ENCODE measurements around the gene USP8. TPM values are rescaled to one million over a fixed set of nuclear protein-coding genes. Genes with fewer than 3 reads are reported as not detected.
"Not testable (repeated sequence)": the region's sequence is repeated elsewhere in the genome, so short reads cannot be mapped to it uniquely, and the experiment has no call there.

The USP8 gene
- total RNA-seq: 27.4 TPM

DNA sequence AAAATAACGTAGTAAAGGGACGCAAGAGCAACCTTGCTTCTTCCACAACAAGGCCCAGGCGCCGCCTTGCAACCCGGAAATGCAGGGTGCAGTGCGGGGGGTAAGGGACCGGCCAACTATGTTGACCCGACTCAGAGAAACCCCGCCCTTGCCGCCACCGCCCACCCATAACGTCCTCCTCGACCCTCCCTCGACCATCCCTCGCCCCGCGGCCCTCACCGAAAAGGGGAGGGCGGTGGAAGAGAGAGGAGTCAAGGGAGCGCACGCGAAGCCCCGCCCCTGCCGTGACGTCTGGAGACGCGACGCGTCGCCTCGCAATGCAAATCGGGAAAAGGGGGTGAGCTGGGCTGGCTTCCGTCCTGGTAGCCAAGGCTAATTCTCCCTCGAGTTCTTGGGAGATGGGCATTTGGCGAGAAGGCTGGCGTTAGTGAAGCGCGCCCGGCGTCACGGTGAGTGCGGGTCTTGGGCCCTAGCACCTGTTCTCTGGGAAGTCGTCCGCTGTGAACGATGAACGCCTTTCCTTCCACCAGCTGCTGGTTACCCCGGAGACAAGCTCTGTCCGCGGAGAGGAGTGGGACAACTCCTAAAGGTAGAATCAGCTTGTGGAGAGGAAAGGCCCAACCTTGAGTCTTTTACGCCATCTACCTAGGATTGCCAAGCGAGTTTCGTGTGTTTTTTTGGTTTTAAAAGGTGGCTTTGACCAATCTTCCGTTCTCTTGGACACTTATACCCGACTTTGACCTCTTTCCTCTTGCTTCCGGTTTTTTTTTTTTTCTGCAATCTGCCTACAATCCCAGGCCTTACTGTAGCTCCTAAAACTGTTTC is at the start of gene USP8:
USP8 (plus strand) TSS at position 340 of the 825 bp plus-strand sequence. CDS start 14,669 bp downstream, outside the sequence.
- DNase-seq (ENCODE audit: low spot score) (peak; percentile 96), ATAC-seq (peak; percentile 96)

DNA sequence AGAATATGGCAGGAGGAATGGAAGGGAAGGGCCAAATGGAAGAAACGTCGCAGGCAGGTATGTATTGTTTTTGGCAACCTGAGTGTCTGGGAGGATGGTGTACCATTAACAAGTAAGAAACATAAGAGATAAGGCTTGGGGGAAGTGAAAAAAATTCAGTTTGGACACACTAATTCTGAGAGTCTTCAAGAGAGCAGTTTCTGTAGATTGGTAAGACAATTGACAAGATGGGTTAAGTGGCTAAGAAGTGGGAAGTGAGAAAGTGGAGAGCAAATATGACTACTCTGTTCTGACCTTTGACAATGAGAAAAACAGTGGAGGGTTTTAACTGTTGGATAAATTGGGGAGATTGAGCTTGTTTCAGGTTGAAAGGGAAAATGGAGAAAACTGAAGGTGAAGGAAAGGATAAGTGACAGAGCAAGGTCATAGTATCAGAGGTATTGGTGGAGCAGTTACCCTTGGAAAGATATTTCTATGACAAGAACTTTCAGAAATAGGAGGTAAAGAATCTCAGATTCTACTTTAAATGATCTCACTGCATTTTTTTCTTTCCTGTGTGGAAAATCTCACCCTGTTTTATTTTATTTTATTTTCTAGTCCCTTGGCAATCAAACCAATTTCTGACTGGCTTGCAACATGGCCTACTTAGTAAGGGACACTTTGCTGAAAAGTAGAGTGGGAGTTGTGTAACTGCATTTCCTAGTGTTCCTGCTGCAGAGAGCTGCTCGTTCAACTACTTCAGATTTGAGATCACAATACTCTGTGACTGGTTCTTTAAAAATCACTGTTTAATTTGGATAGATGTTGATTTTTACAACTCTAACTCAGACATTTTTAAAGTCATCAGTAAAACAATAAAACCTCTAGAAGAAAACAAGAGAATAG is 46.1 kb upstream of the USP8 start:
- peak; percentile 94 for ATAC-seq
- DNase-seq (ENCODE audit: low spot score): no peak

DNA sequence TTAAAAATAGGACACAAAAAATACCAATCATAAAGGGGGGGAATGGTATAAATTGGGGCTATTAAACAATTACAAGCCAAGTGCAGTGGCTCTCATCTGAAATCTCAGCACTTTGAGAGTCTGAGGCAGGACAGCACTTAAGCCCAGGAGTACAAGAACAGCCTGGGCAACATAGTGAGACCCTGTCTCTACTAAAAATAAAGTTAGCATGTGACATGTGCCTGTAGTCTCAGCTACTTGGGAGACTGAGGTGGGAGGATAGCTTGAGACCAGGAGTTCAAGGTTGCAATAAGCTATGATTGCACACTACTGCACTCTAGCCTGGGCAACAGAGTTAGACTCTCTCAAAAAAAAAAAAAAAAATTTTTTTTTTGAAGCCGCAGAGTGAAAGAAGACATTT is 45.4 kb upstream of the USP8 start:
- no peak for DNase-seq (ENCODE audit: low spot score)
- peak; percentile 29 for ATAC-seq

DNA sequence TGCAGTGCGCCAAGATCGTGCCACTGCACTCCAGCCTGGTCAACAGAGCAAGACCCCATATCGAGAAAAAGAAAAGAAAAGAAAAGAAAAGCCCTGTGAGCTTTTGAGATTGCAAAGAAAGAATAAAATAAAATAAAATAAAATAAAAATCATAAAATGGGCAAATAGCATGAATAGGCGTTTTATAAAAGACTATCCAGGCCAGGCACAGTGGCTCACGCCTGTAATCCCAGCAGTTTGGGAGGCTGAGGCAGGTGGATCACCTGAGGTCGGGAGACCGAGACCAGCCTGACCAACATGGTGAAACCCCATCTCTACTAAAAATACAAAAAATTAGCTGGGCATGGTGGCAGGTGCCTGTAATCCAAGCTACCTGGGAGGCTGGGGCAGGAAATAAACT is 44.8 kb upstream of the USP8 start:
- not testable (repeated sequence) for ATAC-seq; DNase-seq (ENCODE audit: low spot score)

DNA sequence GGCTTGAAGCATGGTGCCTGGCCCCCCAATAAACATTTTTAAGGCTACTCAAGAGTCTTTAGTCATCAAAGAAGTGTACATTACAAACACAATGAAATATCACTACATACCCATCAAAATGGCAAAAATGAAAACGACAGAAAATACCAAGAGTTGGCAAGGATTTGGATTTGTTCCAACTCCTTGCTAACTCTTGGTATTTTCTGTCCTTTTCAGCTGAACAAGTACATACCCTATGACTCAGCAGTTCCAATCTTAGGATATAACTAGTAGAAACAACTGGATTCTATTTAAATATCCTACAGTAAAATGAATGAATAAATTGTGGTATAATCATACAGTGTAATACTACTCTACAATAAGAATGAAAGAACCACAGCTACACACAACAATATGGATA is 44.1 kb upstream of the USP8 start:
- DNase-seq (ENCODE audit: low spot score): no peak
- ATAC-seq: no peak

DNA sequence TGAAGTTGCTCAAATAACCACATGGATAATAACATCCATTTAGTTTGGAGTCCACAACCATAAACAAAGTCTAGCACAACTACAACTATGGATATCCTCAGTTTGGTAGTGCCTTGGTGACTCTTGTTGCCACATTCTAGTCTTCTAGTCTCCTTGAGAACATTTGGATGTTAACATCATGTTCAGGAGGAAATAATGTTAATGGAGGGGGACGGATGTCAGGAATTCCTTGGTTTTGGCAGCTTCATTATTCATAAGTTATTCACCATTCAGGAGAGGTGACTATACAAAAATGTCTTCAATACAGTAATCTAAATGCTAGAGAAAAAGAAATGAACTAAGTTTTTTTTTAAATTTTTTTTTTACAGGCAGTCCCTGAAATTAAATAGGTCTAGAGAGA is 42.8 kb upstream of the USP8 start:
- no peak for ATAC-seq
- no peak for DNase-seq (ENCODE audit: low spot score)

DNA sequence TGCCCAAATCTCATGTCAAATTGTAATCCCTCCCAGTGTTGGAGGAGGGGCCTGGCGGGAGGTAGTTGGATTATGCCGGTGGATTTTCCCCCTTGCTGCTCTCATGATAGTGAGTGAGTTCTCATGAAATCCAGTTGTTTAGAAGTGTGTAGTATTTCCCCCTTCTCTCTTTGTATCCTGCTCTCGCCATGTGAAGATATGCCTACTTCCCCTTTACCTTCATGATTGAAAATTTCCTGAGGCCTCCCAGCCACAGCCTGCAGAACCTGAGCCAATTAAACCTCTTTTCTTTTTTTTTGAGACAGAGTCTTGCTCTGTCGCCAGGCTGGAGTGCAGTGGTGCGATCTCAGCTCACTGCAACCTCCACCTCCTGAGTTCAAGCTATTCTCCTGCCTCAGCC is 41.8 kb upstream of the USP8 start:
- not testable (repeated sequence) for DNase-seq (ENCODE audit: low spot score); ATAC-seq

DNA sequence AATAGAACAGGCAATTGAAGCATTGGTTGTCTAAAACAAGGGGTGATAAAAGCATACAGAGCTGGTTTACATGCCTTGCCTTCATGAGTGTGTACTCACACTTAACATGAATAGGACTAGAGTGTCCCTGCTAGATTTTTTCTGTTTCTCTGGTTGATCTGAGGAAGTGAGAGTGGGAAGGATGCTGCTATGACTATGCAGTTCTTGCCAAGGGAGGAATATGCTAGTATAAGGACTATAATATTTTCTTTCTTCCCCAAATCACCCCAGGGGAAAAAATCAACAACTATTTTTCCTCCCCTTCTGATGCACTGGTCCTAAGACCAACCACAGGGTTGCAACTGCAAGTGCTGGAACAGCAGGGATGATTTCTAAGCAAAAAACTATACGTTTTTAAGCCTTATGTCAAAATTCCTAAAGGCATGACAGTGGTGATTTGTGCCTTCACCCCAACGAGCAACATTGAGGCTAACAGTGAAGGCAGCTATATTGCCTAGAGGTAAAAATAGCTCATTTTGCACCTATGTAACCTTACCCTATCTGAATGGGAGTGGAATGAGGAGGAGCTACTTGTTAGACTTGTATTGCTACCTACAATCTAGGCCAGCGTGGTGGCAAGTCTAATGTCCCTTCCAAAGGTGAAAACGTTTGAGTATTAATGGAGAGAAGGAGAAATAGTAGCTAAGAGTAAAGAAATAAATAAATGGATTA is 33.5 kb upstream of the USP8 start:
- DNase-seq (ENCODE audit: low spot score): no peak

DNA sequence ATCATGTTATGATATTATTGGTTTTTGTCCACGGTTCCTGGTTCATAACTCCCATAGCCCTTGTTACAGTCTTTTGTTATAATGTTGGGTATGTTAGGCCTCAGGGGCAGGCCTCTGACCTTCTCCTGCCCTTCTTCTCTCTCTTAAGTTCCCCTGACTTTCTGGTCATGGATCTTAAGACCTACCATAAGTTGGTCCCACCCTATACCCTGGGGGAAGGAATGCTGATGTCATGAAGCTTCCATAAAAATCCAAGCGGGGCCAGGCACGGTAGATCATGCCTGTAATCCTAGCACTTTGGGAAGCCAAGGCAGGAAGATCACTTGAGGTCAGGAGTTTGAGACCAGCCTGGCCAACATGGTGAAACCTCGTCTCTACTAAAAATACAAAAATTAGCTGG is 32.6 kb upstream of the USP8 start:
- ATAC-seq; DNase-seq (ENCODE audit: low spot score): not testable (repeated sequence)

More for the DNA sequence above, 33.5 kb upstream of the USP8 start:
- ATAC-seq: no peak

DNA sequence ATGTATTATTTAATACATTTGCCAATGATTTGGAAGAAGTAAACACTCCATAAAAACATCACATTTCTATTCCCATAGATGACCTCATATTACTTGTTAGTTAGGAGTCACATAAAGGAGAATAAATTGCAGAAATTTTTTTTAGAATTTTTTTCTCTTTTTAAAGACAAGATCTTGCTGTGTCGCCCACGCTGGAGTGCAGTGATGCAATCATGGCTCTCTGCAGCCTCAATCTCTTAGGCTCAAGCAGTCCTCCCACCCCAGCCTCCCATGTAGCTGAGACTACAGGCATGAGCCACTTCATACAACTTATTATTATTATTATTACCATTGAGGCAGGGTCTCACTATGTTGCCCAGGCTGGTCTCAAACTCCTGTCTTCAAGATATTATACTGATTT is 12.3 kb upstream of the USP8 start:
- DNase-seq (ENCODE audit: low spot score) (no peak), ATAC-seq (no peak)

DNA sequence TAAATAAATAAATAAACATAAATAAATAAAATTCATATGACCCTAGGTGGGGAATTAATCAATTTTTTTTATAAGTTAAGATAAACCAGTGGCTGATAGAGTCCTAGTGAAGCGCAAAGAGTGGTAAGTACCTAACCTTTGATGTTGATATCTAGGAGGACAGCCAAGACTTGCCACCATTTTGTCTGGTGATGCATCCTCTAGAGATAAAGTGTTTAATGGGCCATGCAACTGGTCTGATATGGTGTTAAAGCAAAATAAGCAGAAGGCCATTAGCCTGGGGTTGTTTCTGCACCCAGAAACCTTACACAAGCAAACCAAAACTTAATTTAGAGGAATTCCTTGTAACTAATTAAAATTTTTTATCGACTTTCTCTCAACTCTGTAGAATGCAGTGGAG is 9.6 kb upstream of the USP8 start:
- no peak for ATAC-seq
- no peak for DNase-seq (ENCODE audit: low spot score)

DNA sequence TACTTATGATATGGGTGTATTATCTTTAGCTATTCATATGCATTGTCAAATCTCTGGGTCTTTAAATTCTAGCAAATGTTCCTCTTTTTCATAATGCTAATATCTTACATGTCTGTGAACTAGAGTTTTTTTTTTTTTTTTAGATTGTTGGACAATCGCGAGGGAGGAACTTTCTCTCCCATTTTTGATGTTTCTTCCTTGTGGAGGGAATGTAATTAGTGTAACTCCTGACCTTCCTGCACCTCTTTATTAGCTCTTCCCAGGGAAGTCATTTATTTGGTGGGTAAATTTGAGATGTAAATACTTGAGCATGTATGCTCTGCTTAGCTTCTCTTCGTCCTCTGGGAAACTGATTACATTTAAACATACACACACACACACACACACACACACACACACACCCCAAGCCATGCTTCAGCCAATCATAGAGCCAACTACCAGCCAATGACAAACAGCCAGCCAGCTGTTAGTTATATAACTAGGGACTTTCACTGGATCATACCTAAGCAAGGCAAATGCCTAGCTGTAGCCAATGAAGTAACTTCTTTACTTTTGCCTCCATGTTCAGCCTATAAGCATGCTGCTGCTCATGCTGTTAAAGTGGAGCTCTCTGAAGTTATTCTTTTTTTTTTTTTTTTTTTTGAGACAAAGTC is 8.3 kb upstream of the USP8 start:
- ATAC-seq: no peak
- no peak for DNase-seq (ENCODE audit: low spot score)

DNA sequence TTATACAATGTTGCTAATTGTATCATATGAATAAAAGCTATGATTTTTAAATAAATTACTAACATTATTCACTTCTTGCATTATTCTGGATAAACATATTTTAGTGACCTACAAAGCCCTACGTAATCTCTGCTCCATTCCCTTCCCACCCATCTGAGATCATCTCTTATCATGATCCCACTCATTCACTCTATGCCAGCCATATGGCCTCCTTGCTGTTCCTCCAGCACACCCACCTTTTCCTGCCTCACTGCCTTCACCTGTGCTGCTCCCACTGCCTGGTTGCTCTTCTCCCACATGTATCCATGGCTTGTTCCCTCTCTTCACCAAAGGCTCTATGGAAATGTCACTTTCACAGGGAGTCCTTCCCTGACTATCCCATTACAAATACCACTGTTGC is 7.3 kb upstream of the USP8 start:
- ATAC-seq (no peak), DNase-seq (ENCODE audit: low spot score) (no peak)

DNA sequence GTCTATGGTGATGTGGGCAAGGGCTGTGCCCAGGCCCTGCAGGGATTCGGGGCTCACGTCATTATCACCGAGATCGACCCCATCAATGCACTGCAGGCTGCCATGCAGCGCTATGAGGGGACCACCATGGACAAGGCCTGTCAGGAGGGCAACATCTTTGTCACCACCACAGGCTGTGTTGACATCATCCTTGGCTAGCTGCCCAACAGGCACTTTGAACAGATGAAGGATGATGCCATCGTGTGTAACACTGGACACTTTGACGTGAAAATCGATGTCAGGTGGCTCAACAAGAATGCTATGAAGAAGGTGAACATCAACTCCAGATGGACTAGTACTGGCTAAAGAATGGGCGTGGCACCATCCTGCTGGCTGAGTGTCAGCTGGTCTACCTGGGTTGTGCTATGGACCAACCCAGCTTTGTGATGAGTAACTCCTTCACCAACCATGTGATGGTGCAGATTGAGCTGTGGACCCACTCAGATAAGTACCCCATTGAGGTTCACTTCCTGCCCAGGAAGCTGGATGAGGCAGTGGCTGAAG is 6.1 kb upstream of the USP8 start:
- DNase-seq (ENCODE audit: low spot score): no peak
- no peak for ATAC-seq

DNA sequence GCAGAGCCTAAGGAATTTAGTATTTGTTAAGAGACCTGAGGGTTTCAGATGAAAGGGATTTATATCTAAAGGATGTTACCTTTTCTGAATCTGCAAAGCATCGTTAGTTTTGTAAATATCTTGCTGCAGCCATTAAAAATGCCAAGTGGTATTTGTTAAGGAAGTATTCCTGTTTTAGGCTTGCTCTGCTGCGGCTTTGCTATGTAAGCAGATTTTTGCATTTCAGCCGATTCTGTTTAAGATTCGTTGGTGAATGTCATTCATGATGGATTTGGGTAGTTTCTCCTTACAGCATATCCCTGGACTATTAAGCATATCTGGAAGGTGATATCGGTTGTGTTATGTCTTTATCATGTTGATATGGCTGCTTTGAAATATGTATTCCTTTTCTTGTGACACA is 1.0 kb downstream of the USP8 start:
- DNase-seq (ENCODE audit: low spot score): no peak
- no peak for ATAC-seq

DNA sequence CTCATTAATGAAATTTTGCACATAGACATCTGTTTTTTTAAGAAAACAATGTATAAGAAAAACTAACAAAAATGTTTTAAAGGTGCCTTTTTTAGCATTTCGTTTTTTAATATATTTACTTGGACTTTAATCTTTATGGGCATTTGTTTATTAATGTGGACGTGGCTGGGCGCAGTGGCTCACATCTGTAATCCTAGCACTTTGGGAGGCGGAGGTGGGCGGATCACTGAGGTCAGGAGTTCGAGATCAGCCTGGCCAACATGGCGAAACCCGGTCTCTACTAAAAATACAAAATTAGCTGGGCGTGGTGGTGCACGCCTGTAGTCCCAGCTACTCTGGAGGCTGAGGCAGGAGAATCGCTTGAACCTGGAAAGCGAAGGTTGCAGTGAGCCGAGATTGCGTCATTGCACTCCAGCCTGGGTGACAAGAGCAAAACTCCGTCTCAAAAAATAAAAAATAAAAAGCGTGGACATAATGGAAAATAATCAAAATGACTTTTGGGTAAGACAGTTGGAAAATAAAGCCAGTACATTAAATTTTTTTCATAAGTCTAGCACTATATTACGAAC is 1.6 kb downstream of the USP8 start:
- DNase-seq (ENCODE audit: low spot score); ATAC-seq: not testable (repeated sequence)

DNA sequence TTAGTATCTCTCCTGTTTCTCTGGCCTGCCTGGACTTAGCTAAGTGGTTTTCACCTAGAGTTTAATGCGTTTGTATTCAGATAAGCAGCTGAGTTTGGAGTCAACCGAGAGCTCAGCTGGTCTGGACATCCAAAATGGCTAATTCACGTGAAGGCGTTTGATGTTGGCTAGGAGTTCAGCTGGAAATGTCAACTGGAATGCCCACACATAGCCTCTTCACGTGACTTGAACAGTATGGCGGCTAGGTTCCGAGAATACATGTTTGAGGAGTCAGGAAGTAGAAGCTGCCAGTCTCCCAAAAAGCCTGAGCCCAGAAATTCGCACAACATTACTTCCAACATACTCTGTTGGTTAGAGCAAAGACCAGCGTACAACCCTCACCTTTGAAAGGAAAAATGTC is 2.2 kb downstream of the USP8 start:
- ATAC-seq (no peak), DNase-seq (ENCODE audit: low spot score) (no peak)

DNA sequence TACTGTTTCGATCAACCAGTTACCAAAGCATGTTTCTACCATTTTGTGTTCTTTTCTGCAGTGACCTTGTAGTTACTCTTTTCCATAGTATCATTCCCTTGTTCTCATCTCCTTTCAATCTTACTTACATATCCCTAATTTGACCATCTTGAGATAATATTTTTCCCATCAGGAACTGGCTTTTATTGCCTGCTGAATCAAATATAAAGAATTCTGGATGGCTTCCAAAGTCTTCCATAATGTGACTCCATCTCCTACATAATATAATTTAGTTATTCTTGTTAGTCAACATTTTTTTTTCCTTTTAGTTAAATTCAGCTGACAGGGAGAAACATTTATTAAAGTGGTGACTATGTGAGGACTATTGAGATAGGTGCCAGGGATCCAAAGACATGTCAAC is 7.0 kb downstream of the USP8 start:
- no peak for DNase-seq (ENCODE audit: low spot score)
- no peak for ATAC-seq

DNA sequence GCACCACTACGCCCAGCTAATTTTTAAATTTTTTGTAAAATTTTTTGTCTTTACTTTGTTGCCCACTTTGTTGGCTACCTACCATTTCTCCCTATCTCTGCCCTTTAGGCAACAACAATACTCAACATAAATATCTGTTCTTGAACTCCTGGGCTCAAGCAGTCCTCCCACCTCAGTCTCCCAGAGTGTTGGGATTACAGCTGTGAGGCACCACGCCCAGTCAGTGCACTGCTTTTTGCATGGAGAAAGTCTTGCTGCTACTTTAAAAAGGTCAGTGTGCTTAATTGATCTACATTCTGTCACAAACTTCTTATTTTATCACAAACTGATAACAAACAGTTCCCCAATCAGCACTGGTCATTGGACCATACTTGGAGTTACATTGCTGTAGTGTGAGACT is 8.0 kb downstream of the USP8 start:
- ATAC-seq (no peak), DNase-seq (ENCODE audit: low spot score) (no peak)

DNA sequence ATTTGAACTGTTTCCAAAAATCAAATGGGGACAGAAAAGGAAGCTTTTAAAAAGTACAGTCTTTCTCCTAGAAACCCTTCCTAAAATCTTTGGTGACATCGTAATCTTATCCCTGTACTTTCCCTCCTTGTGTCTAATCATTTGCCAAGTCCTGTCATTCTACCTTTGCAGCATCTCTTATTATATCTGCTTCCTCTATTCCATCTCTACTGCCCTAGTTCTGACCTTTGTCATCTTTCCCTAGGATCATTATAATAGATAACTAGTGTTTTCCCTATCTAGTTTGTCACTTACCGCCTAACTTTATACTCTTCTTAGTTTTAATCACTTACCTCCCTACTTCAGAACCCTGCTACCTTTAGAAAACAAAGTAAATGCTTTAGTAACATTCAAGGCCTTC is 11.6 kb downstream of the USP8 start:
- ATAC-seq (peak; percentile 70), DNase-seq (ENCODE audit: low spot score) (no peak)
